Endothelial cell of umbilical vein (primary cell): Measurements from ENCODE around the gene LTBP1. TPM values are rescaled to one million over a fixed set of nuclear protein-coding genes. Genes with fewer than 3 reads are reported as not detected.

Experiments
- BruUV-seq: library from RNA; stranded (reverse); fragments of 400-500 nt; replicated peaks from 2 replicates; lab custom pipeline; 2021; lab: Mats Ljungman, UMichigan
- CTCF ChIA-PET: fragments of 300-600, 350-600 bp; sonication (Branson Sonifier 250); formaldehyde crosslinking; loops from one replicate; lab custom pipeline; 2021; ENCODE audit warnings: antibody characterized with exemption, inconsistent platforms; lab: Charles Lee
- POLR2A ChIA-PET: fragments of 300-600, 350-600 bp; sonication (Branson Sonifier 250); formaldehyde crosslinking; loops from one replicate; lab custom pipeline; 2021; ENCODE audit warnings: antibody characterized with exemption, inconsistent platforms; lab: Charles Lee
- DNase-seq: peaks from one replicate; pipeline ENCODE4 v3.0.0-alpha.2; 2011; ENCODE audit warnings: low read depth, low spot score
- FAIRE-seq: peaks from 2 replicates; lab custom pipeline; 2011; peaks lifted over from hg19 to GRCh38; lab: Jason Lieb, UNC
- H2AFZ ChIP-seq: 2 replicates; pipeline ENCODE4 v1.6.0; 2012; ENCODE audit warnings: low read depth, low read length, control low read depth, inconsistent platforms
- H3K27ac ChIP-seq: 2 replicates; pipeline ENCODE4 v1.5.1; 2011; ENCODE audit warnings: low read depth, mild to moderate bottlenecking, control low read depth, low read length, moderate library complexity; ENCODE audit not compliant: insufficient read depth
- H3K27me3 ChIP-seq, 2 experiments: 2 replicates each; pipeline versions ENCODE4 v1.6.0 to v1.6.1; 2011; ENCODE audit warnings: low read length in 2 of 2, mixed read lengths in 1 of 2; ENCODE audit not compliant: control insufficient read depth in 2 of 2, insufficient read depth in 2 of 2
- H3K36me3 ChIP-seq, 2 experiments: 2 replicates in 1 of 2; 3 replicates in 1 of 2; pipeline ENCODE4 v1.5.1; 2011; ENCODE audit warnings: low read length in 2 of 2, mild to moderate bottlenecking in 1 of 2, moderate library complexity in 1 of 2; ENCODE audit not compliant: control insufficient read depth in 2 of 2, insufficient read depth in 2 of 2; ENCODE audit errors: extremely low read depth in 1 of 2
- H3K4me1 ChIP-seq: 3 replicates; pipeline ENCODE4 v1.5.1; 2011; ENCODE audit warnings: mild to moderate bottlenecking, low read length; ENCODE audit not compliant: control insufficient read depth, insufficient read depth; ENCODE audit errors: extremely low read depth
- H3K4me2 ChIP-seq: 2 replicates; pipeline ENCODE4 v1.6.1; 2011; ENCODE audit warnings: low read length, control low read depth, mixed read lengths; ENCODE audit not compliant: insufficient read depth
- H3K4me3 ChIP-seq, 3 experiments: fragments of 200-600 bp in 1 of 3; sonication (generic), shearing (Covaris generic) in 1 of 3; replicated peaks in 1 of 3; 2 replicates each; pipeline ENCODE4 v1.5.1; 2011 to 2016; ENCODE audit warnings: control low read depth in 3 of 3, low read length in 3 of 3, mild to moderate bottlenecking in 2 of 3, inconsistent platforms in 1 of 3, low read depth in 1 of 3, moderate library complexity in 1 of 3; ENCODE audit not compliant: insufficient read depth in 1 of 3
- H3K79me2 ChIP-seq: 2 replicates; pipeline ENCODE4 v1.6.0; 2012; ENCODE audit warnings: low read length, inconsistent platforms; ENCODE audit not compliant: control insufficient read depth, insufficient read depth
- H3K9ac ChIP-seq: replicated peaks from 2 replicates; pipeline ENCODE3; 2011; ENCODE audit warnings: low read length, control low read depth; ENCODE audit not compliant: insufficient read depth; ENCODE audit errors: extremely low read depth
- H3K9me1 ChIP-seq: replicated peaks from 3 replicates; pipeline ENCODE4 v1.6.0; 2011; ENCODE audit warnings: mild to moderate bottlenecking, low read length; ENCODE audit not compliant: control insufficient read depth, insufficient read depth; ENCODE audit errors: extremely low read depth
- H3K9me3 ChIP-seq: replicated peaks from 2 replicates; pipeline ENCODE4 v1.5.1; 2012; ENCODE audit warnings: low read length, inconsistent platforms; ENCODE audit not compliant: control insufficient read depth, insufficient read depth
- H4K20me1 ChIP-seq: replicated peaks from 2 replicates; pipeline ENCODE3; 2011; ENCODE audit warnings: mild to moderate bottlenecking, low read length; ENCODE audit not compliant: control insufficient read depth, insufficient read depth; ENCODE audit errors: extremely low read depth
- CTCF ChIP-seq, 2 donors: IDR thresholded peaks; 1 replicate in 1 of 2; 2 replicates in 1 of 2; pipeline ENCODE4 v1.5.1; 2011; ENCODE audit warnings: low read length in 2 of 2, mild to moderate bottlenecking in 2 of 2, moderate library complexity in 2 of 2, control low read depth in 1 of 2, inconsistent platforms in 1 of 2, low read depth in 1 of 2; ENCODE audit not compliant: insufficient read depth in 1 of 2; ENCODE audit errors: extremely low read depth in 1 of 2
- EZH2 ChIP-seq: IDR thresholded peaks from 2 replicates; pipeline ENCODE4 v1.6.1; 2012; ENCODE audit warnings: borderline replicate concordance, low read depth, mild to moderate bottlenecking, moderate library complexity, low read length, inconsistent platforms; ENCODE audit not compliant: severe bottlenecking
- GATA2 ChIP-seq: IDR thresholded peaks from 2 replicates; pipeline ENCODE4 v1.7.0; 2011; ENCODE audit warnings: low read depth, mild to moderate bottlenecking, moderate library complexity, mixed read lengths, low read length; ENCODE audit not compliant: insufficient read length, insufficient read depth
- JUN ChIP-seq: IDR thresholded peaks from 2 replicates; pipeline ENCODE4 v1.6.1; 2011; ENCODE audit warnings: borderline replicate concordance, low read depth; ENCODE audit not compliant: insufficient read length, insufficient read depth
- MAX ChIP-seq: IDR thresholded peaks from 2 replicates; pipeline ENCODE4 v1.6.1; 2011; ENCODE audit not compliant: insufficient read depth, insufficient read length
- MYC ChIP-seq: IDR thresholded peaks from one replicate; pipeline ENCODE4 v1.6.1; 2011; ENCODE audit warnings: mild to moderate bottlenecking, low read depth, low read length
- POLR2AphosphoS5 ChIP-seq: IDR thresholded peaks from 2 replicates; pipeline ENCODE4 v1.6.1; 2012; ENCODE audit warnings: low read depth, mild to moderate bottlenecking, control low read depth, low read length, moderate library complexity; ENCODE audit not compliant: insufficient read depth
- dilution Hi-C: fragments of 300-500 bp; cut with MboI; formaldehyde crosslinking; loops from one replicate; pipeline ENCODE4 v1.15.0; 2019; ENCODE audit warnings: low sequenced_read_pairs; ENCODE audit not compliant: extremely low pct_ligation_motif_present
- intact Hi-C: fragments of 100-400 bp; cut with micrococcal nuclease; formaldehyde crosslinking; loops from one replicate; pipeline ENCODE4 v1.10.0; 2022
- polyA plus RNA-seq, 4 experiments: library from polyadenylated mRNA; depleted of rRNA in 3 of 4; stranded (reverse) in 3 of 4; unstranded in 1 of 4; fragments of >200 nt; gene quantifications; 2 replicates each; pipeline versions ENCODE4 v1.2.1 to v1.2.3, GENCODE V29; 2011 to 2012; ENCODE audit warnings: missing spikeins in 1 of 4
- total RNA-seq: library from RNA; stranded (reverse); gene quantifications from 2 replicates; pipeline ENCODE4 v1.2.3, GENCODE V29; 2021

The LTBP1 gene
- total and polyA plus RNA-seq, 2 donors (not counting 3 experiments of a cell fraction or from before 2014, with no cell fraction given), result 57.4 to 68.2 TPM

- CTCF ChIA-PET, result no interaction called here
- peak; percentile 17 for DNase-seq
- intact Hi-C loops (loop anchor here (1.0 kb wide), 1 partner anchor 45 kb away; no protein-coding TSS in a partner anchor), dilution Hi-C loops (no loop called here)
- Histone ChIP-seq H3K27ac (peak overlapping the region; percentile 41), H3K36me3 (no peaks in the 10 kb centered on the region), H2AFZ (no peak overlapping the region), H3K9me1 (no peaks in the 10 kb centered on the region), H3K4me2 (no peak overlapping the region), H4K20me1 (no peaks in the 10 kb centered on the region), H3K79me2 (no peaks in the 10 kb centered on the region), H3K9ac (no peak overlapping the region), H3K9me3 (no peaks in the 10 kb centered on the region), H3K4me3 (no peak overlapping the region), H3K27me3 (no peaks in the 10 kb centered on the region), H3K4me1 (peaks cover 21% of the 10 kb centered on the region)
- TSS peak; percentile 97 for BruUV-seq
- no peak for TF ChIP-seq MYC
- TF ChIP-seq JUN, result no peak
- no peak for TF ChIP-seq MAX
- no peak for TF ChIP-seq CTCF (IDR thresholded peaks at IDR 0.05; ENCODE audit: extremely low read depth in 1 of 2, insufficient read depth in 1 of 2, low read depth in 1 of 2, low read length in 2 of 2)
- TF ChIP-seq POLR2AphosphoS5, result peak; percentile 11
- TF ChIP-seq GATA2, result no peak
- no peak for TF ChIP-seq EZH2
- peak; percentile 52 for FAIRE-seq
- POLR2A ChIA-PET, result no interaction called here
Observed at GRCh38 chr2:33336036-33336625, 389.4 kb downstream of the LTBP1 start.
